ENCODE measurements around the gene PEDS1. TPM values are rescaled to one million over a fixed set of nuclear protein-coding genes. Genes with fewer than 3 reads are reported as not detected.
A peak's percentile ranks its signal among the peaks of the same experiment; 100 is the strongest.

The PEDS1 gene
- total and polyA plus RNA-seq, 2 of the 8 experiments (the other 6 are each of a cell fraction or from before 2014, with no cell fraction given): 28.9 to 75.9 TPM

- Histone ChIP-seq H3K4me2 (ENCODE audit: insufficient read depth in 1 of 2, low read depth in 2 of 2, low read length in 2 of 2) (peak overlapping the region; percentile 57 to 86), H3K23ac (ENCODE audit: insufficient read length) (no peak overlapping the region), H3K27ac (ENCODE audit: low read depth, low read length) (peak overlapping the region; percentile 55; the same call in 1 of the 2 replicates), H3K27me3 (replicated peaks in 1 of 4; ENCODE audit: control insufficient read depth in 3 of 4, extremely low read depth in 1 of 4, insufficient read depth in 3 of 4, low read length in 3 of 4) (peaks cover 0 to 3% (median under 1%) of the 10 kb centered on the region in 4 experiments; a peak in 2 of 7 replicates), H3K36me3 (ENCODE audit: control insufficient read depth in 2 of 4, insufficient read depth in 4 of 4, low read length in 3 of 4) (peaks cover 0 to 13% (median 0%) of the 10 kb centered on the region in 4 experiments; a peak in 2 of 8 replicates), H2BK15ac (ENCODE audit: low read length) (no peak overlapping the region), H3K9ac (replicated peaks in 1 of 4; ENCODE audit: extremely low read depth in 1 of 4, low read depth in 3 of 4, low read length in 3 of 4) (peak overlapping the region in 1 of 4 experiments; percentile 28; a peak in 1 of 7 replicates), H3K56ac (replicated peaks; ENCODE audit: insufficient read length, low read depth, low read length) (no peak overlapping the region), H2AFZ (ENCODE audit: low read length) (no peak overlapping the region), H2BK20ac (ENCODE audit: low read length) (no peak overlapping the region), H3K79me1 (ENCODE audit: low read depth, low read length) (peaks cover 24% of the 10 kb centered on the region), H2BK12ac (ENCODE audit: low read depth, low read length) (0 out of 2 replicates have a peak overlapping the region, but pooled peaks have one; percentile 9), H3K14ac (ENCODE audit: insufficient read length) (no peak overlapping the region), H4K5ac (ENCODE audit: insufficient read length, low read depth, low read length) (no peak overlapping the region), H2AK5ac (ENCODE audit: low read depth, low read length) (no peak overlapping the region), H4K91ac (replicated peaks; ENCODE audit: insufficient read length, low read length) (no peak overlapping the region), H4K8ac (ENCODE audit: extremely low read depth, insufficient read depth, low read length) (no peak overlapping the region), H3K4me1 (replicated peaks in 1 of 4; ENCODE audit: control insufficient read depth in 3 of 4, insufficient read depth in 4 of 4, low read length in 3 of 4) (peaks cover 12 to 36% (median 21%) of the 10 kb centered on the region in 4 experiments), H3K9me3 (ENCODE audit: insufficient read depth in 2 of 2, low read depth in 1 of 2, low read length in 1 of 2) (no peaks in the 10 kb centered on the region), H3K79me2 (ENCODE audit: control insufficient read depth in 1 of 2, insufficient read depth in 2 of 2, low read length in 2 of 2) (peaks cover 0 to 62% of the 10 kb centered on the region in 2 experiments; a peak in 2 of 4 replicates), H2BK120ac (replicated peaks; ENCODE audit: low read depth, low read length) (no peak overlapping the region), H3K23me2 (ENCODE audit: low read depth, low read length) (peaks cover 11% of the 10 kb centered on the region; the same call in 1 of the 2 replicates), H4K20me1 (replicated peaks in 1 of 2; ENCODE audit: control insufficient read depth in 1 of 2, insufficient read depth in 2 of 2, low read length in 2 of 2) (peaks cover 7 to 22% of the 10 kb centered on the region in 2 experiments), H2BK5ac (ENCODE audit: low read depth, low read length) (0 out of 2 replicates have a peak overlapping the region, but pooled peaks have one; percentile 35), H3K18ac (ENCODE audit: extremely low read depth, low read length) (no peak overlapping the region; the same call in 1 of the 2 replicates), H3K4me3 (ENCODE audit: extremely low read depth in 1 of 4, insufficient read depth in 2 of 4, low read depth in 3 of 4, low read length in 4 of 4) (peak overlapping the region in 3 of 4 experiments; percentile 14 to 27 (median 15); a peak in 4 of 8 replicates), H3K4ac (replicated peaks; ENCODE audit: insufficient read length, low read depth, low read length) (no peak overlapping the region)
- DNase-seq (ENCODE audit: low read depth in 1 of 2, low spot score in 2 of 2) (no peak), FAIRE-seq (no peak)
- TF ChIP-seq ATF2 (IDR thresholded peaks at IDR 0.05; ENCODE audit: low read length) (no peak), MAFK (IDR thresholded peaks at IDR 0.05; ENCODE audit: low read depth, low read length) (no peak), ATF3 (IDR thresholded peaks at IDR 0.05; ENCODE audit: insufficient read depth, low read depth, low read length) (no peak), SP1 (IDR thresholded peaks at IDR 0.05; ENCODE audit: low read depth, low read length) (peak; percentile 23; the same call in 1 of the 2 replicates)
- CTCF ChIA-PET (ENCODE audit: partially characterized antibody): interaction anchor here (0.7 to 8.5 kb wide), 14 partner anchors 11 to 172 kb away, joined by 3 to 141 read pairs (median 7); no protein-coding TSS in a partner anchor
- POLR2A ChIA-PET (ENCODE audit: partially characterized antibody): interaction anchor here (1.2 to 4.1 kb wide), 6 partner anchors 11 to 37 kb away, joined by 3 to 40 read pairs (median 14); no protein-coding TSS in a partner anchor
- 85% methylated on average over 6 of the region's 10 CpGs; no CpG with 5 or more reads in 1 of the 2 experiments for WGBS, 2 experiments (ENCODE audit: extremely low coverage in 1 of 2, insufficient coverage in 1 of 2, insufficient read length in 1 of 2, insufficient replicate concordance in 2 of 2, low coverage in 1 of 2, low lambda C conversion rate in 2 of 2, missing lambda C conversion rate in 1 of 2)
Observed at GRCh38 chr20:50151034-50151743, 2.3 kb downstream of the PEDS1 start.
